Embryonic facial prominence (tissue), 1 donor: ENCODE results near the gene SIAH3.

Experiments used
- DNase-seq: peaks from one replicate; pipeline ENCODE4 v3.0.0-alpha.2; 2016; ENCODE audit errors: extremely low spot score

SIAH3 gene

GRCh38 chr13:45863709-45864590, 12.4 kb upstream of the SIAH3 start:
- no peak for DNase-seq

GRCh38 chr13:45861322-45861721, 9.8 kb upstream of the SIAH3 start:
- DNase-seq, result no peak

- no peak for DNase-seq
Measured at GRCh38 chr13:45860240-45860639, 8.7 kb upstream of the SIAH3 start.

- no peak for DNase-seq
Measured at GRCh38 chr13:45859705-45860104, 8.2 kb upstream of the SIAH3 start.

- no peak for DNase-seq
Measured at GRCh38 chr13:45852494-45852893, 941 bp upstream of the SIAH3 start.

- no peak for DNase-seq
Measured at GRCh38 chr13:45851956-45852355, 403 bp upstream of the SIAH3 start.

- no peak for DNase-seq
Measured at GRCh38 chr13:45850027-45850613, 1.4 kb downstream of the SIAH3 start.

- DNase-seq, result no peak
Measured at GRCh38 chr13:45849408-45849807, 2.1 kb downstream of the SIAH3 start.

GRCh38 chr13:45847554-45848224, 3.9 kb downstream of the SIAH3 start:
- DNase-seq, result no peak

GRCh38 chr13:45846681-45847080, 4.9 kb downstream of the SIAH3 start:
- DNase-seq, result no peak

GRCh38 chr13:45838171-45838745, 13.3 kb downstream of the SIAH3 start:
- DNase-seq, result peak; percentile 50

GRCh38 chr13:45837111-45837510, 14.4 kb downstream of the SIAH3 start:
- no peak for DNase-seq

- no peak for DNase-seq
Measured at GRCh38 chr13:45834411-45834994, 17.1 kb downstream of the SIAH3 start.

- DNase-seq, result no peak
Measured at GRCh38 chr13:45833663-45834375, 17.7 kb downstream of the SIAH3 start.

- no peak for DNase-seq
Measured at GRCh38 chr13:45833242-45833641, 18.3 kb downstream of the SIAH3 start.

- no peak for DNase-seq
Measured at GRCh38 chr13:45831851-45832250, 19.7 kb downstream of the SIAH3 start.

GRCh38 chr13:45830121-45830520, 21.4 kb downstream of the SIAH3 start:
- no peak for DNase-seq

GRCh38 chr13:45828256-45828968, 23.1 kb downstream of the SIAH3 start:
- no peak for DNase-seq

- DNase-seq, result no peak
Measured at GRCh38 chr13:45827318-45827717, 24.2 kb downstream of the SIAH3 start.

- DNase-seq, result no peak
Measured at GRCh38 chr13:45826731-45827130, 24.8 kb downstream of the SIAH3 start.

- DNase-seq, result no peak
Measured at GRCh38 chr13:45825387-45825650, 26.2 kb downstream of the SIAH3 start.
